Stimulated activated effector memory CD8-positive, alpha-beta T cell treated with anti-CD3 and anti-CD28 coated beads, Interleukin-12 subunit alpha, Interleukin-12 subunit beta, amount 100 ng/mL, for 72 hours (primary cell): ENCODE data around the gene THOC5.
"Not testable (repeated sequence)": the region's sequence is repeated elsewhere in the genome, so short reads cannot be mapped to it uniquely, and the experiment has no call there.

Source experiments
- ATAC-seq: fragments of 150-1000 bp; cut with Tn5 transposase; 2 replicates; pipeline ENCODE4 v1.10.0; 2021
- DNase-seq, 2 donors: peaks; one replicate each; pipeline ENCODE4 v3.0.0; 2021 to 2022; ENCODE audit warnings: low spot score in 2 of 2
- H3K27ac Mint-ChIP-seq: one replicate; pipeline ENCODE4 v1.8.0; 2022; ENCODE audit warnings: mild to moderate bottlenecking, mixed read lengths
- H3K36me3 Mint-ChIP-seq: one replicate; pipeline ENCODE4 v1.8.0; 2022; ENCODE audit warnings: mild to moderate bottlenecking, mixed read lengths
- H3K4me1 Mint-ChIP-seq: one replicate; pipeline ENCODE4 v1.8.0; 2022; ENCODE audit warnings: mixed read lengths
- H3K4me3 Mint-ChIP-seq: one replicate; pipeline ENCODE4 v1.8.0; 2022; ENCODE audit warnings: mild to moderate bottlenecking, mixed read lengths
- H3K9me3 Mint-ChIP-seq: one replicate; pipeline ENCODE4 v1.8.0; 2022; ENCODE audit warnings: mixed read lengths

THOC5 gene

GRCh38 chr22:29503811-29504372 is 49.7 kb downstream of the THOC5 start:
- Mint-ChIP-seq H3K36me3 (peaks cover 67% of the 10 kb centered on the region), H3K27ac (peak overlapping the region; percentile 56), H3K4me3 (no peak overlapping the region), H3K9me3 (no peaks in the 10 kb centered on the region), H3K4me1 (no peaks in the 10 kb centered on the region)
- DNase-seq (no peak), ATAC-seq (no peak)

- Mint-ChIP-seq H3K4me3 (no peak overlapping the region), H3K4me1 (no peaks in the 10 kb centered on the region), H3K27ac (no peak overlapping the region), H3K36me3 (peaks cover 30% of the 10 kb centered on the region), H3K9me3 (no peaks in the 10 kb centered on the region)
- no peak for ATAC-seq
- no peak for DNase-seq
Measured at GRCh38 chr22:29499852-29500251, 53.7 kb downstream of the THOC5 start.

- Mint-ChIP-seq H3K4me3 (no peak overlapping the region), H3K27ac (no peak overlapping the region), H3K36me3 (no peaks in the 10 kb centered on the region), H3K4me1 (no peaks in the 10 kb centered on the region), H3K9me3 (no peaks in the 10 kb centered on the region)
- DNase-seq (no peak), ATAC-seq (no peak)
Measured at GRCh38 chr22:29493636-29494035, 59.9 kb downstream of the THOC5 start.

- no peaks in the 10 kb centered on the region for H3K9me3 Mint-ChIP-seq
- H3K36me3 Mint-ChIP-seq: peaks cover 16% of the 10 kb centered on the region
- H3K4me3 Mint-ChIP-seq: no peak overlapping the region
- no peak for ATAC-seq
- DNase-seq: no peak
- H3K27ac Mint-ChIP-seq: no peak overlapping the region
- H3K4me1 Mint-ChIP-seq: no peaks in the 10 kb centered on the region
Measured at GRCh38 chr22:29491012-29491411, 62.5 kb downstream of the THOC5 start.

- ATAC-seq, H3K9me3 Mint-ChIP-seq, H3K4me3 Mint-ChIP-seq, DNase-seq, H3K4me1 Mint-ChIP-seq, H3K27ac Mint-ChIP-seq: not testable (repeated sequence)
- peaks cover 17% of the 10 kb centered on the region for H3K36me3 Mint-ChIP-seq
Measured at GRCh38 chr22:29489127-29489780, 64.3 kb downstream of the THOC5 start.

- Mint-ChIP-seq H3K27ac (no peak overlapping the region), H3K36me3 (peaks cover 23% of the 10 kb centered on the region), H3K9me3 (no peaks in the 10 kb centered on the region), H3K4me3 (no peak overlapping the region), H3K4me1 (no peaks in the 10 kb centered on the region)
- ATAC-seq (no peak), DNase-seq (no peak)
Measured at GRCh38 chr22:29487426-29487986, 66.1 kb downstream of the THOC5 start.

GRCh38 chr22:29485448-29485847 is 68.1 kb downstream of the THOC5 start:
- ATAC-seq (no peak), DNase-seq (no peak)
- no peak overlapping the region for H3K27ac Mint-ChIP-seq
- no peaks in the 10 kb centered on the region for H3K9me3 Mint-ChIP-seq
- H3K4me3 Mint-ChIP-seq: no peak overlapping the region
- no peaks in the 10 kb centered on the region for H3K4me1 Mint-ChIP-seq
- peaks cover 23% of the 10 kb centered on the region for H3K36me3 Mint-ChIP-seq

- ATAC-seq (no peak), DNase-seq (no peak)
- Mint-ChIP-seq H3K36me3 (peaks cover 23% of the 10 kb centered on the region), H3K27ac (no peak overlapping the region), H3K4me1 (peaks cover 3% of the 10 kb centered on the region), H3K9me3 (no peaks in the 10 kb centered on the region), H3K4me3 (no peak overlapping the region)
Measured at GRCh38 chr22:29484642-29485041, 68.9 kb downstream of the THOC5 start.

- peaks cover 17% of the 10 kb centered on the region for H3K4me1 Mint-ChIP-seq
- peaks cover 23% of the 10 kb centered on the region for H3K36me3 Mint-ChIP-seq
- ATAC-seq (no peak), DNase-seq (no peak)
- H3K27ac Mint-ChIP-seq: no peak overlapping the region
- no peaks in the 10 kb centered on the region for H3K9me3 Mint-ChIP-seq
- H3K4me3 Mint-ChIP-seq: no peak overlapping the region
Measured at GRCh38 chr22:29483254-29483653, 70.3 kb downstream of the THOC5 start.

- H3K9me3 Mint-ChIP-seq: no peaks in the 10 kb centered on the region
- peaks cover 20% of the 10 kb centered on the region for H3K36me3 Mint-ChIP-seq
- no peak overlapping the region for H3K27ac Mint-ChIP-seq
- no peak overlapping the region for H3K4me3 Mint-ChIP-seq
- peaks cover 17% of the 10 kb centered on the region for H3K4me1 Mint-ChIP-seq
- ATAC-seq: no peak
- no peak for DNase-seq
Measured at GRCh38 chr22:29482726-29483125, 70.8 kb downstream of the THOC5 start.

- H3K36me3 Mint-ChIP-seq: peaks cover 16% of the 10 kb centered on the region
- peaks cover 17% of the 10 kb centered on the region for H3K4me1 Mint-ChIP-seq
- DNase-seq: no peak
- H3K4me3 Mint-ChIP-seq: peak overlapping the region; percentile 59
- no peaks in the 10 kb centered on the region for H3K9me3 Mint-ChIP-seq
- ATAC-seq: no peak
- H3K27ac Mint-ChIP-seq: no peak overlapping the region
Measured at GRCh38 chr22:29482253-29482652, 71.3 kb downstream of the THOC5 start.

GRCh38 chr22:29481265-29482000 is 72.1 kb downstream of the THOC5 start:
- peak overlapping the region; percentile 59 for H3K4me3 Mint-ChIP-seq
- H3K4me1 Mint-ChIP-seq: peaks cover 17% of the 10 kb centered on the region
- no peak for ATAC-seq
- H3K36me3 Mint-ChIP-seq: peaks cover 12% of the 10 kb centered on the region
- H3K27ac Mint-ChIP-seq: peak overlapping the region; percentile 27
- DNase-seq: no peak
- H3K9me3 Mint-ChIP-seq: no peaks in the 10 kb centered on the region

- Mint-ChIP-seq H3K36me3 (peaks cover 7% of the 10 kb centered on the region), H3K27ac (no peak overlapping the region), H3K4me1 (peaks cover 17% of the 10 kb centered on the region), H3K9me3 (no peaks in the 10 kb centered on the region), H3K4me3 (peak overlapping the region; percentile 59)
- ATAC-seq (peak; percentile 83), DNase-seq (peak; percentile 23 to 60)
Measured at GRCh38 chr22:29480512-29481264, 72.9 kb downstream of the THOC5 start.

GRCh38 chr22:29480262-29480511 is 73.4 kb downstream of the THOC5 start:
- Mint-ChIP-seq H3K36me3 (peaks cover 7% of the 10 kb centered on the region), H3K27ac (no peak overlapping the region), H3K4me1 (peaks cover 17% of the 10 kb centered on the region), H3K4me3 (peak overlapping the region; percentile 59), H3K9me3 (no peaks in the 10 kb centered on the region)
- DNase-seq (no peak), ATAC-seq (no peak)

- H3K9me3 Mint-ChIP-seq: no peaks in the 10 kb centered on the region
- ATAC-seq (no peak), DNase-seq (no peak)
- peak within 1 kb of the TSS; percentile 59 for H3K4me3 Mint-ChIP-seq
- H3K4me1 Mint-ChIP-seq: peaks cover 17% of the 10 kb centered on the region
- H3K36me3 Mint-ChIP-seq: peaks cover 7% of the 10 kb centered on the region
- no peak within 1 kb of the TSS for H3K27ac Mint-ChIP-seq
Measured at GRCh38 chr22:29479417-29480261, 73.9 kb downstream of the THOC5 start, which contains the start of gene NEFH. TSS of gene NEFH (plus strand) at chr22:29480218. CDS start at chr22:29480263, 45 bp downstream.
